ENCODE data around the gene RNF31. TPM values are rescaled to one million over a fixed set of nuclear protein-coding genes. Genes with fewer than 3 reads are reported as not detected.

RNF31 gene
- polyA plus RNA-seq, 1 of the 3 experiments (the other 2 are of a cell fraction), result 19.2 TPM

- Histone ChIP-seq H3K4me3 (ENCODE audit: low read depth in 2 of 2, low read length in 1 of 2) (no peak overlapping the region), H3K27me3 (ENCODE audit: insufficient read depth) (no peaks in the 10 kb centered on the region), H3K4me1 (ENCODE audit: control insufficient read depth in 1 of 2, insufficient read depth in 2 of 2, low read depth in 1 of 2, low read length in 1 of 2) (peaks cover 10 to 21% of the 10 kb centered on the region in 2 experiments; a peak in 3 of 4 replicates), H3K9me2 (no peaks in the 10 kb centered on the region), H2AFZ (ENCODE audit: low read depth) (no peak overlapping the region), H3K36me3 (replicated peaks in 1 of 2; ENCODE audit: control insufficient read depth in 1 of 2, insufficient read depth in 2 of 2, low read length in 1 of 2) (peaks cover 23 to 26% of the 10 kb centered on the region in 2 experiments), H3K79me2 (ENCODE audit: insufficient read depth) (peaks cover 67% of the 10 kb centered on the region), H3K27ac (ENCODE audit: low read depth in 2 of 2, low read length in 1 of 2) (no peak overlapping the region), H3K4me2 (no peak overlapping the region), H3F3A (replicated peaks; ENCODE audit: insufficient read depth) (peaks cover 13% of the 10 kb centered on the region), H3K9me3 (no peaks in the 10 kb centered on the region), H3K9ac (no peak overlapping the region), H4K20me1 (ENCODE audit: insufficient read depth) (no peaks in the 10 kb centered on the region)
- TF ChIP-seq TCF12 (IDR thresholded peaks at IDR 0.05) (no peak), CHD2 (IDR thresholded peaks at IDR 0.05; ENCODE audit: low read length, partially characterized antibody) (no peak), POLR2AphosphoS5 (IDR thresholded peaks at IDR 0.05; ENCODE audit: low read depth, low read length) (no peak), SMC3 (IDR thresholded peaks at IDR 0.05; ENCODE audit: low read depth, low read length) (no peak), EZH2phosphoT487 (IDR thresholded peaks at IDR 0.05; ENCODE audit: borderline replicate concordance, low read depth) (no peak), EP300 (IDR thresholded peaks at IDR 0.05; ENCODE audit: borderline replicate concordance in 1 of 2, low read depth in 1 of 2, low read length in 1 of 2) (no peak), MXI1 (IDR thresholded peaks at IDR 0.05; ENCODE audit: low read depth, low read length) (no peak), GATA2 (CRISPR knock-in tag; IDR thresholded peaks at IDR 0.05) (no peak), MAX (IDR thresholded peaks at IDR 0.05; ENCODE audit: low read depth) (no peak), ZBTB33 (IDR thresholded peaks at IDR 0.05; ENCODE audit: borderline replicate concordance, low read depth) (no peak), ELF1 (IDR thresholded peaks at IDR 0.05) (no peak), RCOR1 (IDR thresholded peaks at IDR 0.05; ENCODE audit: low read length) (no peak), JUND (IDR thresholded peaks at IDR 0.05) (no peak), FOXM1 (IDR thresholded peaks at IDR 0.05; ENCODE audit: low read depth) (no peak), NRF1 (IDR thresholded peaks at IDR 0.05; ENCODE audit: low read depth, low read length) (no peak), RXRA (IDR thresholded peaks at IDR 0.05; ENCODE audit: borderline replicate concordance, low read depth) (no peak)
- TF ChIP-seq, protein P1, sequence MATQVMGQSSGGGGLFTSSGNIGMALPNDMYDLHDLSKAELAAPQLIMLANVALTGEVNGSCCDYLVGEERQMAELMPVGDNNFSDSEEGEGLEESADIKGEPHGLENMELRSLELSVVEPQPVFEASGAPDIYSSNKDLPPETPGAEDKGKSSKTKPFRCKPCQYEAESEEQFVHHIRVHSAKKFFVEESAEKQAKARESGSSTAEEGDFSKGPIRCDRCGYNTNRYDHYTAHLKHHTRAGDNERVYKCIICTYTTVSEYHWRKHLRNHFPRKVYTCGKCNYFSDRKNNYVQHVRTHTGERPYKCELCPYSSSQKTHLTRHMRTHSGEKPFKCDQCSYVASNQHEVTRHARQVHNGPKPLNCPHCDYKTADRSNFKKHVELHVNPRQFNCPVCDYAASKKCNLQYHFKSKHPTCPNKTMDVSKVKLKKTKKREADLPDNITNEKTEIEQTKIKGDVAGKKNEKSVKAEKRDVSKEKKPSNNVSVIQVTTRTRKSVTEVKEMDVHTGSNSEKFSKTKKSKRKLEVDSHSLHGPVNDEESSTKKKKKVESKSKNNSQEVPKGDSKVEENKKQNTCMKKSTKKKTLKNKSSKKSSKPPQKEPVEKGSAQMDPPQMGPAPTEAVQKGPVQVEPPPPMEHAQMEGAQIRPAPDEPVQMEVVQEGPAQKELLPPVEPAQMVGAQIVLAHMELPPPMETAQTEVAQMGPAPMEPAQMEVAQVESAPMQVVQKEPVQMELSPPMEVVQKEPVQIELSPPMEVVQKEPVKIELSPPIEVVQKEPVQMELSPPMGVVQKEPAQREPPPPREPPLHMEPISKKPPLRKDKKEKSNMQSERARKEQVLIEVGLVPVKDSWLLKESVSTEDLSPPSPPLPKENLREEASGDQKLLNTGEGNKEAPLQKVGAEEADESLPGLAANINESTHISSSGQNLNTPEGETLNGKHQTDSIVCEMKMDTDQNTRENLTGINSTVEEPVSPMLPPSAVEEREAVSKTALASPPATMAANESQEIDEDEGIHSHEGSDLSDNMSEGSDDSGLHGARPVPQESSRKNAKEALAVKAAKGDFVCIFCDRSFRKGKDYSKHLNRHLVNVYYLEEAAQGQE (IDR thresholded peaks at IDR 0.05; ENCODE audit: low read depth, low read length), result no peak
- ChIA-PET CTCF (interaction anchor here (1.2 kb wide), 1 partner anchor 115 kb away, joined by 3 read pairs; no protein-coding TSS in a partner anchor), POLR2A (interaction anchor here (0.7 kb wide), 1 partner anchor 141 kb away, joined by 3 read pairs; no protein-coding TSS in a partner anchor)
- WGBS (ENCODE audit: low lambda C conversion rate), result 95% methylated on average over 15 of the region's 15 CpGs
- DNase-seq, result no peak
Measured at GRCh38 chr14:24192933-24193332, 45.6 kb downstream of the RNF31 start.

All from SK-N-SH (cell line).